Peyer's patch (tissue), 4 donors: ENCODE data around the gene DYNLT2B. TPM values are rescaled to one million over a fixed set of nuclear protein-coding genes. Genes with fewer than 3 reads are reported as not detected.

Source experiments
- DNase-seq, 3 donors: peaks; one replicate each; pipeline ENCODE4 v3.0.0-alpha.2; 2017 to 2019
- H3K27ac ChIP-seq, 4 donors: fragments of 200-600 bp; sonication (generic); one replicate each; pipeline ENCODE4 v1.5.1; 2016 to 2019
- H3K27me3 ChIP-seq, 2 donors: fragments of 200-600 bp; sonication (generic); one replicate each; pipeline ENCODE4 v1.5.1; 2019
- H3K36me3 ChIP-seq, 3 donors: fragments of 200-600 bp; sonication (generic); one replicate each; pipeline ENCODE4 v1.5.1; 2016 to 2019
- H3K4me1 ChIP-seq, 4 donors: fragments of 200-600 bp; sonication (generic); one replicate each; pipeline ENCODE4 v1.5.1; 2016 to 2019
- H3K4me3 ChIP-seq, 4 donors: fragments of 200-600 bp; sonication (generic); 1 replicate in 3 of 4; 2 replicates in 1 of 4; pipeline ENCODE4 v1.5.1; 2016 to 2019; ENCODE audit warnings: mild to moderate bottlenecking in 1 of 4
- H3K9me3 ChIP-seq, 4 donors: fragments of 200-600 bp; sonication (generic); one replicate each; pipeline ENCODE4 v1.5.1; 2016 to 2019; ENCODE audit warnings: mild to moderate bottlenecking in 1 of 4
- CTCF ChIP-seq, 6 experiments: fragments of 450-650 bp in 4 of 6; fragments of 200-600 bp in 2 of 6; sonication (generic) in 1 of 6; IDR thresholded peaks; one replicate each; pipeline ENCODE4 v1.5.1; 2017 to 2019; ENCODE audit warnings: antibody characterized with exemption in 6 of 6, mild to moderate bottlenecking in 3 of 6, moderate library complexity in 1 of 6
- POLR2A ChIP-seq, 2 donors: fragments of 450-650 bp; IDR thresholded peaks; one replicate each; pipeline ENCODE4 v1.5.1; 2017; ENCODE audit warnings: antibody characterized with exemption in 2 of 2, mild to moderate bottlenecking in 2 of 2, moderate library complexity in 2 of 2
- total RNA-seq, 4 donors: library from RNA; depleted of rRNA; stranded (reverse); fragments of >200 nt; gene quantifications; one replicate each; pipeline ENCODE4 v1.1.0, GENCODE V29; 2016

Gene DYNLT2B
- total RNA-seq, 4 donors from 2014 or later: 2.3 to 6.0 TPM; not detected in 2

- Histone ChIP-seq H3K27me3 (no peaks in the 10 kb centered on the region), H3K4me3 (no peak overlapping the region), H3K36me3 (no peaks in the 10 kb centered on the region), H3K27ac (no peak overlapping the region), H3K9me3 (no peaks in the 10 kb centered on the region), H3K4me1 (no peaks in the 10 kb centered on the region)
- no peak for DNase-seq
- TF ChIP-seq POLR2A (IDR thresholded peaks at IDR 0.05): no peak
These were observed 23.1 kb upstream of the DYNLT2B start for GRCh38 chr3:196341137-196341536.

- Histone ChIP-seq H3K27me3 (no peaks in the 10 kb centered on the region), H3K9me3 (no peaks in the 10 kb centered on the region), H3K4me1 (no peaks in the 10 kb centered on the region), H3K4me3 (no peak overlapping the region), H3K27ac (no peak overlapping the region), H3K36me3 (no peaks in the 10 kb centered on the region)
- DNase-seq: no peak
- TF ChIP-seq POLR2A (IDR thresholded peaks at IDR 0.05) (no peak), CTCF (IDR thresholded peaks at IDR 0.05) (no peak)
These were observed 22.4 kb upstream of the DYNLT2B start for GRCh38 chr3:196340466-196340865.

DNA sequence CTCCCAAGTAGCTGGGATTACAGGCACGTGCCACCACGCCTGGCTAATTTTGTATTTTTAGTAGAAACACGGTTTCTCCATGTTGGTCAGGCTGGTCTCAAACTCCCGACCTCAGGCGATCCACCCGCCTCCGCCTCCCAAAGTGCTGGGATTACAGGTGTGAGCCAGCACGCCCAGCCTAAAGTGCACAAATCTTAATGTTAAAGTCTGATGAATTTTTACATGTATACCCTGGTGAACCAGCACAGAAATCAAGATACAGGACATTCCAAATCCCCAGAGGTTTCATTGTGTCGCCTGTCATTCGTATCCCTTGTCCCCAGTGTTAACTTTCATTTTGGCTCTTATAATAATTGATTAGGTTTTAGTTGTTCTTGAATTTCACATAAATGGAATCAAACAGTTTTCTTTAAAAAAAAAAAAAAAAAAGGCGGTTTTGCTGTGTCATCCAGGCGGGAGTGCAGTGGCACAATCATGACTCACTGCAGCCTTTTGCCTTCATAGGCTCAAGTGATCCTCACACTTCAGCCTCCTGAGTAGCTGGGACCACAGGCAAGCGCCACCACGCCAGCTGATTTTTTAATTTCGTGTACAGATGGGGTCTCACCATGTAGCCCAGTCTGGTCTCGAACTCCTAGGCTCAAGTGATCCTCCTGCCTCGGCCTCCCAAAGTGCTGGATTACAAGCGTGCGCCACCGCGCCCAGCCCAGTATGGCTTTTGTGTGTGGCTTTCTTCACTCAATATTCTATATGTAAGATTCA lies 21.6 kb upstream of the DYNLT2B start:
- DNase-seq: no peak
- no peak overlapping the region for H3K27ac ChIP-seq

GRCh38 chr3:196339044-196339443 lies 21.0 kb upstream of the DYNLT2B start:
- Histone ChIP-seq H3K27ac (no peak overlapping the region), H3K27me3 (no peaks in the 10 kb centered on the region), H3K36me3 (no peaks in the 10 kb centered on the region), H3K4me3 (no peak overlapping the region), H3K9me3 (no peaks in the 10 kb centered on the region), H3K4me1 (no peaks in the 10 kb centered on the region)
- no peak for DNase-seq
- TF ChIP-seq CTCF (IDR thresholded peaks at IDR 0.05): no peak

More for the DNA sequence above, 21.6 kb upstream of the DYNLT2B start:
- H3K4me1 ChIP-seq: no peaks in the 10 kb centered on the region
- no peaks in the 10 kb centered on the region for H3K9me3 ChIP-seq
- H3K27me3 ChIP-seq: no peaks in the 10 kb centered on the region
- no peak for TF ChIP-seq POLR2A (IDR thresholded peaks at IDR 0.05)
- H3K4me3 ChIP-seq: no peak overlapping the region
- no peaks in the 10 kb centered on the region for H3K36me3 ChIP-seq

GRCh38 chr3:196336319-196337145 lies 18.5 kb upstream of the DYNLT2B start:
- H3K4me1 ChIP-seq: no peaks in the 10 kb centered on the region
- no peak overlapping the region for H3K27ac ChIP-seq
- no peaks in the 10 kb centered on the region for H3K9me3 ChIP-seq
- no peak for DNase-seq
- no peak overlapping the region for H3K4me3 ChIP-seq
- no peaks in the 10 kb centered on the region for H3K36me3 ChIP-seq
- no peaks in the 10 kb centered on the region for H3K27me3 ChIP-seq
- TF ChIP-seq POLR2A (IDR thresholded peaks at IDR 0.05): no peak
- TF ChIP-seq CTCF (IDR thresholded peaks at IDR 0.05): no peak

DNA sequence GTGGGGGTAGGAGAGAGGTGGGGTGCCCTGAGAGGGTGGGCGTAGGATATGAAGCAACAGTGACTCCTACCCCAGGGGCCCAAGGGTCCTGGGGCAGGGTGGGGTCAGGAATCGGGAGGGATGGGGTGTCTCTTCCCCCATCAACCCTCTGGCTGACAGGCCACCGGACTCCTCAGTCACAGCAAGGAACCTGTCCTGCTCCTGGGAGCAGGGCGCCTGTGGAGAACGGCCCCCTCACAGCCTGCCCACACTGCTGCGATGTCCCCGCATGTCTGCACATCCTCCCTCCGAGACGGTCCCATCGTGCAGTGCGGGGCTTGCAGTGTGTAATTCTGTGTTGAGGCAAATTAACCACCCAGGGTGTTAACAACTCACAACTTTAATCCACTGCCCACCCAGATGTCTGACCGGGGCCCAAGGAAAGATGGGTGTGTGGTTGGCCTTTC lies 17.5 kb upstream of the DYNLT2B start:
- no peaks in the 10 kb centered on the region for H3K36me3 ChIP-seq
- H3K27me3 ChIP-seq: no peaks in the 10 kb centered on the region
- H3K4me3 ChIP-seq: no peak overlapping the region
- DNase-seq: no peak
- TF ChIP-seq POLR2A (IDR thresholded peaks at IDR 0.05): no peak
- TF ChIP-seq CTCF (IDR thresholded peaks at IDR 0.05): no peak
- H3K9me3 ChIP-seq: no peaks in the 10 kb centered on the region
- H3K27ac ChIP-seq: no peak overlapping the region
- H3K4me1 ChIP-seq: no peaks in the 10 kb centered on the region
